ENCODE data around the gene SFT2D3. TPM values are rescaled to one million over a fixed set of nuclear protein-coding genes. Genes with fewer than 3 reads are reported as not detected.

Gene SFT2D3
- total RNA-seq: 1 to 10 TPM; 2.8 to 3.1 TPM

GRCh38 chr2:127701193-127701650 is at the start of gene SFT2D3:
Gene SFT2D3, plus strand, starts transcription at chr2:127701497. Its CDS starts 32 bp downstream, at chr2:127701529.
- peak within 1 kb of the TSS; percentile 95 for H3K27ac Mint-ChIP-seq
- CTCF ChIA-PET: interaction anchor here (1.6 to 1.8 kb wide), 2 partner anchors 110 to 111 kb away, joined by 4 to 5 read pairs; no protein-coding TSS in a partner anchor
- intact Hi-C loops (cut with DNase I, micrococcal nuclease): loop anchor here (1.0 to 5.0 kb wide), 9 partner anchors 54 to 391 kb away; partner anchors contain the start of genes GPR17 (in 1 of the 2), MAP3K2 (in 1 of the 2), UGGT1 (in 1 of the 2) and WDR33 (in 1 of the 2)

GRCh38 chr2:127651971-127652550 is 49.2 kb upstream of the SFT2D3 start:
- intact Hi-C loops (cut with DNase I, micrococcal nuclease): loop anchor here in 1 of 2 experiments (5.0 kb wide), 1 partner anchor 175 kb away; no protein-coding TSS in a partner anchor
- CTCF ChIA-PET: interaction anchor here (0.6 to 8.5 kb wide), 7 partner anchors 8 to 102 kb away, joined by 3 to 145 read pairs (median 3); no protein-coding TSS in a partner anchor
- no peaks in the 10 kb centered on the region for H3K27me3 Mint-ChIP-seq
- POLR2A ChIA-PET: no interaction called here
- no peak overlapping the region for H3K27ac Mint-ChIP-seq
- DNase-seq (no peak), ATAC-seq (no peak)
- no peaks in the 10 kb centered on the region for H3K9me3 Mint-ChIP-seq (ENCODE audit: low read depth)
- peaks cover 10% of the 10 kb centered on the region for H3K4me1 Mint-ChIP-seq
- no peaks in the 10 kb centered on the region for H3K36me3 Mint-ChIP-seq (ENCODE audit: low read depth)
- no peak overlapping the region for H3K4me3 Mint-ChIP-seq

More at GRCh38 chr2:127701193-127701650, at the start of gene SFT2D3:
- peaks cover 28% of the 10 kb centered on the region for H3K36me3 Mint-ChIP-seq (ENCODE audit: low read depth)
- no peaks in the 10 kb centered on the region for H3K9me3 Mint-ChIP-seq (ENCODE audit: low read depth)
- H3K4me3 Mint-ChIP-seq: peak within 1 kb of the TSS; percentile 88
- H3K4me1 Mint-ChIP-seq: peaks cover 34% of the 10 kb centered on the region
- DNase-seq: peak; percentile 95
- H3K27me3 Mint-ChIP-seq: no peaks in the 10 kb centered on the region
- POLR2A ChIA-PET: interaction anchor here (1.5 kb wide), 1 partner anchor 156 kb away, joined by 4 read pairs; no protein-coding TSS in a partner anchor
- ATAC-seq: peak; percentile 87

- ATAC-seq (no peak), DNase-seq (no peak)
- no peaks in the 10 kb centered on the region for H3K36me3 Mint-ChIP-seq (ENCODE audit: low read depth)
- H3K27ac Mint-ChIP-seq: no peak overlapping the region
- H3K4me3 Mint-ChIP-seq: no peak overlapping the region
- H3K27me3 Mint-ChIP-seq: no peaks in the 10 kb centered on the region
- H3K9me3 Mint-ChIP-seq (ENCODE audit: low read depth): no peaks in the 10 kb centered on the region
- POLR2A ChIA-PET: no interaction called here
- intact Hi-C loops (cut with DNase I, micrococcal nuclease): loop anchor here in 1 of 2 experiments (5.0 kb wide), 1 partner anchor 176 kb away; no protein-coding TSS in a partner anchor
- CTCF ChIA-PET: interaction anchor here (0.6 to 8.5 kb wide), 8 partner anchors 9 to 103 kb away, joined by 3 to 145 read pairs (median 4); no protein-coding TSS in a partner anchor
- H3K4me1 Mint-ChIP-seq: peaks cover 10% of the 10 kb centered on the region
These were observed 48.4 kb upstream of the SFT2D3 start for GRCh38 chr2:127652786-127653357.

GRCh38 chr2:127653421-127654083 is 47.7 kb upstream of the SFT2D3 start:
- ChIA-PET POLR2A (no interaction called here), CTCF (interaction anchor here (0.5 to 8.5 kb wide), 5 partner anchors 10 to 527 kb away, joined by 3 to 145 read pairs (median 6); no protein-coding TSS in a partner anchor)
- Mint-ChIP-seq H3K27ac (no peak overlapping the region), H3K4me3 (no peak overlapping the region), H3K27me3 (no peaks in the 10 kb centered on the region), H3K4me1 (peaks cover 7% of the 10 kb centered on the region), H3K36me3 (ENCODE audit: low read depth) (no peaks in the 10 kb centered on the region), H3K9me3 (ENCODE audit: low read depth) (no peaks in the 10 kb centered on the region)
- no peak for ATAC-seq
- intact Hi-C loops (cut with DNase I, micrococcal nuclease): loop anchor here in 1 of 2 experiments (5.0 kb wide), 1 partner anchor 176 kb away; no protein-coding TSS in a partner anchor
- no peak for DNase-seq

- no peaks in the 10 kb centered on the region for H3K36me3 Mint-ChIP-seq (ENCODE audit: low read depth)
- CTCF ChIA-PET: interaction anchor here (0.5 to 8.5 kb wide), 5 partner anchors 10 to 528 kb away, joined by 3 to 145 read pairs (median 6); no protein-coding TSS in a partner anchor
These were observed 47.0 kb upstream of the SFT2D3 start for GRCh38 chr2:127654084-127654837.

GRCh38 chr2:127654838-127655175 is 46.5 kb upstream of the SFT2D3 start:
- no peak for DNase-seq
- no peak for ATAC-seq
- POLR2A ChIA-PET: no interaction called here
- Mint-ChIP-seq H3K4me3 (no peak overlapping the region), H3K27ac (no peak overlapping the region), H3K27me3 (no peaks in the 10 kb centered on the region), H3K4me1 (no peaks in the 10 kb centered on the region), H3K36me3 (ENCODE audit: low read depth) (no peaks in the 10 kb centered on the region), H3K9me3 (ENCODE audit: low read depth) (no peaks in the 10 kb centered on the region)
- intact Hi-C loops (cut with DNase I, micrococcal nuclease): loop anchor here in 1 of 2 experiments (5.0 kb wide), 1 partner anchor 178 kb away; no protein-coding TSS in a partner anchor
- CTCF ChIA-PET: interaction anchor here (8.5 kb wide), 1 partner anchor 64 kb away, joined by 145 read pairs; no protein-coding TSS in a partner anchor

More at GRCh38 chr2:127654084-127654837, 47.0 kb upstream of the SFT2D3 start:
- intact Hi-C loops (cut with DNase I, micrococcal nuclease): loop anchor here in 1 of 2 experiments (5.0 kb wide), 1 partner anchor 177 kb away; no protein-coding TSS in a partner anchor
- Mint-ChIP-seq H3K4me3 (no peak overlapping the region), H3K9me3 (ENCODE audit: low read depth) (no peaks in the 10 kb centered on the region), H3K27me3 (no peaks in the 10 kb centered on the region), H3K27ac (no peak overlapping the region), H3K4me1 (peaks cover 3% of the 10 kb centered on the region)
- POLR2A ChIA-PET: no interaction called here
- no peak for DNase-seq
- no peak for ATAC-seq

- intact Hi-C loops (cut with DNase I, micrococcal nuclease): no loop called here
- POLR2A ChIA-PET: no interaction called here
- Mint-ChIP-seq H3K27ac (no peak overlapping the region), H3K4me1 (no peaks in the 10 kb centered on the region), H3K36me3 (ENCODE audit: low read depth) (no peaks in the 10 kb centered on the region), H3K9me3 (ENCODE audit: low read depth) (no peaks in the 10 kb centered on the region), H3K27me3 (peaks cover 2% of the 10 kb centered on the region), H3K4me3 (no peak overlapping the region)
- DNase-seq (no peak), ATAC-seq (no peak)
- CTCF ChIA-PET: interaction anchor here (8.5 kb wide), 1 partner anchor 64 kb away, joined by 145 read pairs; no protein-coding TSS in a partner anchor
These were observed 45.9 kb upstream of the SFT2D3 start for GRCh38 chr2:127655209-127656073.

GRCh38 chr2:127656569-127657231 is 44.6 kb upstream of the SFT2D3 start:
- ChIA-PET CTCF (interaction anchor here (2.6 kb wide), 1 partner anchor 65 kb away, joined by 10 read pairs; no protein-coding TSS in a partner anchor), POLR2A (interaction anchor here (0.7 kb wide), 1 partner anchor 348 kb away, joined by 5 read pairs; no protein-coding TSS in a partner anchor)
- Mint-ChIP-seq H3K9me3 (ENCODE audit: low read depth) (no peaks in the 10 kb centered on the region), H3K36me3 (ENCODE audit: low read depth) (no peaks in the 10 kb centered on the region), H3K27ac (no peak overlapping the region), H3K4me3 (no peak overlapping the region), H3K27me3 (peaks cover 6% of the 10 kb centered on the region), H3K4me1 (no peaks in the 10 kb centered on the region)
- DNase-seq (no peak), ATAC-seq (no peak)
- intact Hi-C loops (cut with DNase I, micrococcal nuclease): no loop called here

GRCh38 chr2:127657232-127657595 is 44.1 kb upstream of the SFT2D3 start:
- ChIA-PET POLR2A (no interaction called here), CTCF (interaction anchor here (2.6 kb wide), 1 partner anchor 66 kb away, joined by 10 read pairs; no protein-coding TSS in a partner anchor)
- ATAC-seq (no peak), DNase-seq (no peak)
- intact Hi-C loops (cut with DNase I, micrococcal nuclease): no loop called here
- no peaks in the 10 kb centered on the region for H3K36me3 Mint-ChIP-seq (ENCODE audit: low read depth)
- H3K9me3 Mint-ChIP-seq (ENCODE audit: low read depth): no peaks in the 10 kb centered on the region
- no peak overlapping the region for H3K4me3 Mint-ChIP-seq
- H3K27ac Mint-ChIP-seq: no peak overlapping the region
- peaks cover 6% of the 10 kb centered on the region for H3K27me3 Mint-ChIP-seq
- H3K4me1 Mint-ChIP-seq: no peaks in the 10 kb centered on the region

All from activated CD4-positive, alpha-beta T cell treated with anti-CD3 and anti-CD28 coated beads for 36 hours (primary cell).